CD4-positive, alpha-beta T cell treated with Interleukin-4 for 4 hours (primary cell): ENCODE measurements around the gene NSDHL.
"Not testable (repeated sequence)": the region's sequence is repeated elsewhere in the genome, so short reads cannot be mapped to it uniquely, and the experiment has no call there.

Source experiments
- DNase-seq: peaks from one replicate; pipeline ENCODE4 v3.0.0-alpha.2; 2020

Gene NSDHL

GRCh38 chrX:152830312-152831305 is at the start of gene NSDHL, which contains the start of gene CETN2:
NSDHL (plus strand) TSS chrX:152831063; CDS start chrX:152846325, 15,262 bp downstream.
CETN2 (minus strand) TSS chrX:152830757; CDS start chrX:152830710, 47 bp downstream.
- DNase-seq, result peak; percentile 94

DNA sequence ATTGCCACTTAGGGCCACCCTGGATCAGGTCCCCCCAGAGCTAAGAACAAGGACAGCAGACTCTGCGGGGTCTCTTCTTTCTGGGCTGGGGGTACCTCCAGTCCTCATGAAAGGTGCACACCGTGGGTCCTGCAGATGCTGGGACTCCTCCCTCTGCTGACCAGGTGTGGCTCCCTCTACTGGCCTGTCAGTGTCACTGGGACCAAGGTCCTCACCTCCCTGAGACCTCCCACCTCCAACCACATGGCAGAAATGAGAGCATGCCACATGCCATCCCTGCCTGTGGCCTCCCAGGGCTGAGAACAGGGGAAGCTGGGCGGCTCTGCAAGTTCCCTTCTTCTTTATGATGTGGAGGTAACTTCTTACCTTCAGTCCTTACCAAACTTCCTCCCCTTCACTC is 43.8 kb upstream of the NSDHL start:
- DNase-seq, result not testable (repeated sequence)

DNA sequence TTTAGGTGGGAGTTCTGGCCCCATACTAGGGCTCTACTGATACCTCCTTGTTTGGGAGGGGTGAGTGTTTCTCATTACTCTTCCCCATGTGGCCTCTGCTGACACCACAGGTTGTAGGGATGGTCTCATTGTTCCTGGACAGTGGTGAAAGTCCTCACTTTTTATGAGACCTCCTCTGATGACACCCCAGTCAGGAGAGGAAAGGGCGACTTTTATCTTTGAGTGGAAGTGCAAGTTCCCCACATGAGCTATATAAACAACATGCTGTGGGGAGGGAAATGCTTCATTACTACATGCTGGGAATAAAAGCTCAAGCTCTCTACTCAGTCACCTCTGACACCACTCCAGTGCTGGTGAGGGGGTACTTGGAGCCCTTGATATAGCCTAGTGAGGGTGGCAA is 31.9 kb upstream of the NSDHL start:
- DNase-seq, result no peak

- DNase-seq, result no peak
These were observed 24.8 kb upstream of the NSDHL start for GRCh38 chrX:152806035-152806434.

DNA sequence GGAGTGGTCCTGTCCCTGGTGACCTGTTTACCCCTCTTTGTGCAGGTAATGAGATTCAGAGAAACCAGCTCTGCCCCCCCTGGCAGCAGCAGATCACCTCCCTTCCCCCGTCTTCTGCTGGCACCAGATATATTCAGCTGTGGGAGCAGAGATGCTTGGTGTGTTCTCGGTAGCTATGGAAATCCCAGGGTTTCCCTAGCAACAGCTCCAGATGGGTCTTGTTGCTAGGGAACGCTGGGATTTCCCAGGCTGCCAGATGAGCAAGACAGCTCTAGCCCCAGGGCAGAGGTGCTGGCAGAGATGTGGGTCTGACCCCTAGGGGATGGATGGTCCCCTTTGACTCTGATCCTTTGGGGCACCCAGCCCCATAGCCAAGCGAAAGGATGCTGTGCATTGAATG is 20.5 kb upstream of the NSDHL start:
- no peak for DNase-seq

GRCh38 chrX:152813206-152813605 is 17.7 kb upstream of the NSDHL start:
- no peak for DNase-seq

DNA sequence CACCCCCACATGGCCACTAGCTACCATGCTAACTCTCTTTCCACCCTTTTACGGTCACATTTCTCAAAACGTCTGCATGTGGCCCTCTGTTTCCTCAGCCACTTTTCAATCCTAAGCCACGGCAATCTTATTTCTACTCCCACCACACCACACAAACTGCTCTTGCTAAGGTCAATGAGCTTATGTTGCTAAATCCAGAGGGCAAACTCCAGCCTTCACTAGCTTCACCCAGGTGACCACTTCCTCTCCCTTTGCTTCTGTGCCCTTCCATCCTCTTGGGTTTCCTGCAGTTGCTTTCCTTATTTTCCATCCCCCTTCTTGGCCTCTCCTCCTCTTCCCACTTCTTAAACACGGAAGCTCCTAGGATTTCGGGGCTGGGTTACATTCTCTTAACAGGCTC is 16.8 kb upstream of the NSDHL start:
- no peak for DNase-seq

GRCh38 chrX:152817078-152817764 is 13.6 kb upstream of the NSDHL start:
- no peak for DNase-seq

DNA sequence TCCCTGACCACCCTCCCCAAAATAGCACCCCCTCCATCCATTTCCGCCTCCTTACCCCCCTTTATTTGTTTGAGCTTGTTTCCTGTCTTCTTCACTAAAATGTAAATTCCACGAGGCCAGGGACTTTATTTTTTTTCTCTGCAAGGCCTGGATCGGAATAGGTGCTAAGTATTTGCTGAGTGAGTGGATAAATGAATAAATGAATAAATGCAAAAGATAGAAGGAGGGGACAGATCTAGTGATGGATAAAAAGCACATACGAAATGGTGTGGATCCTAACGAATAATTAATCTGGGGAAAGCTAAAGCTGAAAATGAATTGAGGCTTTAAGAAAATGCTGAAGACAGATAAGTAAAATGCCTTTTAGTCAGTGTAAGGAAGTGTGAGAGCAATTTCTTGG is 12.5 kb upstream of the NSDHL start:
- DNase-seq, result no peak

DNA sequence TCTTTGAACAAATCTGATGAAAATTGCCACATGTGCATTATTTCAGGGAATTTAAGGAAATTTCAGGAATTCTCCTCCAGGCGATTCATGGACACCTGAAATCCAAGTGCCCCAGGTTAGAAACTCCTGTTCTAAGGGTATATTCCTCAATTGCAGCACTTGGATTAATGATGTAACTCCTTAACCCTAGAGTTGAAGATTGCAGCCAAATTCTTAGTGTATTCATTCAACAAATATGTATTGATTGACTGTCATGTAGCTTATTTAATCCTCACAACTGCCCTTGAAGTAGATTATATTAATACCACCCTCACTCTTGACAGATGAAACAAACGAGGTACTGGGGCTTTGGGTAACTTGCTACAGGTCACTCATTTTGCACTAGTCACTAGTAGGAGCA is 11.6 kb upstream of the NSDHL start:
- no peak for DNase-seq

GRCh38 chrX:152819732-152820131 is 11.1 kb upstream of the NSDHL start:
- DNase-seq, result no peak

DNA sequence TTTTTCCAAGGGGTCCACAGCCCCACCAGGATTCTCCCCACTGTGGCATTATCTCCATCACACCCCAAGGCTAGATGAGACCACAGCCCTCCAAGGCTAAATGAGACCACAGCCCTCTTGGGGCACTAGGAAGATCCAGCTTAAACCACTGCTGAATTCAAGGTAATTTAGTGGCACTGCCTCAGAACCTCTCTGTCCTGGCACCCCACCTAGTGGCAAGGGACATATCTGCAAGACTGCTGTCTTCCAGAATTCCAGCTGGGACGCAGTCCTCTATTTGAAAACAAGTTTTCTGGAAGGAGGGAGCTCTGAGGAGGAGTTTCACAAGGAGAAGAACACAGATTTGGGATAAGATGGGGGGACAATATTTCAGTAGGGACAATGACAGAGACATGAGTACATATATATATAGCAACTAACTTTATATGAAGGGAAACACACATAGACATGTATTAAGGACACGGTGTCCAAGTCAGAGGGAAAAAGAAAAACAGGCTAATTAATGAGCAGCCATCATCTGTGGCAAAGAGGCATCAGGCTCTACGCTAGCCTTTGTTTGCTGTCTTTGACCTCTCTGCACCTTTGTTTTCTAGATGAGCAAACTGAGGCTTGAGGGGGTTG is 9.6 kb upstream of the NSDHL start:
- DNase-seq, result no peak

- DNase-seq, result no peak
These were observed 8.3 kb upstream of the NSDHL start for GRCh38 chrX:152822383-152823086.

GRCh38 chrX:152823657-152824056 is 7.2 kb upstream of the NSDHL start:
- no peak for DNase-seq

DNA sequence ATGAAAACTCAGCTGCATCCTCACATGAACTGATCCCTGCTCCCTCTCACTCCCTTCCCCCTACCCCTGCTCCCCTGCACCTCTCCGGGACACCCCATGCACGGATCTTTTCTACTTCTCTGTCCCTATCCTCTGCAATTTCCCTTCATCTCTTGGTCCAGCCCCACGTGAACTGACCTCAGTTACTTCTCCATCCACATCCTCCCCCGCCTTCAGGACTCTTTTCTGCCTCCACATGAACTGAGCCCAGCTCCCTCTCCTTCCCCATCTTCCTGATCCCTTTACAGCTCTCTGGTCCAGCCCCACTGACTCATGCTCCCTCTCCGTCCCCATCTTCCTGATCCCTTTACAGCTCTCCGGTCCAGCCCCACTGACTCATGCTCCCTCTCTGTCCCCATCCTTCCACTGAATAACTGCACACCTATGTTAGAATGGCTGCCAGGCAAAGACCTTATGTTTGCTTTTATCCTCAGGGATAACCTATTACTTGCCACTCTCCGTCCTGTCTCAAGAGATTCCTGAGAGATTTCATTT is 6.0 kb upstream of the NSDHL start:
- no peak for DNase-seq

GRCh38 chrX:152831391-152831790 is 528 bp downstream of the NSDHL start:
- no peak for DNase-seq

- DNase-seq, result no peak
These were observed 1.7 kb downstream of the NSDHL start for GRCh38 chrX:152832520-152832919.

GRCh38 chrX:152833378-152833777 is 2.5 kb downstream of the NSDHL start:
- no peak for DNase-seq

DNA sequence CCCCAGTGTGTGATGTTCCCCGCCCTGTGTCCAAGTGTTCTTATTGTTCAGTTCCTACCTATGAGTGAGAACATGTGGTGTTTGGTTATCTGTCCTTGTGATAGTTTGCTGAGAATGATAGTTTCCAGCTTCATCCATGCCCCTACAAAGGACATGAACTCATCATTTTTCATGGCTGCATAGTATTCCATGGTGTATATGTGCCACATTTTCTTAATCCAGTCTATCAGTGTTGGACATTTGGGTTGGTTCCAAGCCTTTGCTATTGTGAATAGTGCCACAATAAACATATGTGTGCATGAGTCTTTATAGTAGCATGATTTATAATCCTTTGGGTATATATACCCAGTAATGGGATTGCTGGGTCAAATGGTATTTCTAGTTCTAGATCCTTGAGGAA is 4.6 kb downstream of the NSDHL start:
- not testable (repeated sequence) for DNase-seq

GRCh38 chrX:152842772-152843338 is 12.0 kb downstream of the NSDHL start:
- no peak for DNase-seq

DNA sequence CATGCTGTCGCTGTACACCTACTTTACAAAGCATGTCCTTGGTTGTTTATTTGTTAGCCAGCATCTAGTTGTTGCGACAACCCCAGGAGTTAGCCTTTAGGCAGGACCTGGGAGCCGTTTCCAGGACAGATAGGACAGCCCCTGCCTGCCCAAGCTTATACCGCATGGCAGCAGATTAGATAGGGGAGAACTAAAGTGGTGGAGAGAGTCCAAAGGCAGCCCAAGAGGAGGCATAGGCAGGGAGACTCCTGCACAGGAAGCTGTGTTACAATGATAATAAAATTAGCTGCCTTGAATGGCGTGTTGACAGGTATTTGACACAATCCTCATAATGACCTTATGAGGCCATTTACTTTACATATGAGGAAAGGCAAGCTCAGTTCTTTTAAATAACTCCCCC is 13.0 kb downstream of the NSDHL start:
- DNase-seq, result no peak

- DNase-seq, result no peak
These were observed 13.4 kb downstream of the NSDHL start for GRCh38 chrX:152844256-152844655.
